AG04450 (cell line): ENCODE data around the gene FOXR1. TPM values are rescaled to one million over a fixed set of nuclear protein-coding genes. Genes with fewer than 3 reads are reported as not detected.

Experiments
- CTCF ChIA-PET: fragments of 300-600, 350-600 bp; formaldehyde crosslinking; extraction: SDS; loops from one replicate; lab custom pipeline; 2022; ENCODE audit warnings: antibody characterized with exemption, inconsistent platforms; lab: Charles Lee
- POLR2A ChIA-PET: fragments of 350-600 bp; formaldehyde crosslinking; extraction: SDS; loops from one replicate; lab custom pipeline; 2021; ENCODE audit warnings: antibody characterized with exemption, inconsistent platforms; lab: Yijun Ruan, JAX
- DNase-seq: peaks from one replicate; pipeline ENCODE4 v3.0.0-alpha.2; 2011; ENCODE audit warnings: low read depth, low spot score
- H3K27ac ChIP-seq: one replicate; pipeline ENCODE4 v1.5.1; 2012; ENCODE audit warnings: low read depth, low read length, control low read depth
- H3K27me3 ChIP-seq: one replicate; pipeline ENCODE4 v1.6.0; 2012; ENCODE audit warnings: low read length; ENCODE audit not compliant: control insufficient read depth, insufficient read depth
- H3K4me3 ChIP-seq: 2 replicates; pipeline ENCODE4 v1.5.1; 2011; ENCODE audit warnings: mild to moderate bottlenecking, low read depth, low read length, control low read depth
- H3K9me3 ChIP-seq: 2 replicates; pipeline ENCODE4 v1.5.1; 2012; ENCODE audit warnings: low read length; ENCODE audit not compliant: control insufficient read depth, insufficient read depth
- CTCF ChIP-seq: IDR thresholded peaks from 2 replicates; pipeline ENCODE4 v1.5.1; 2011; ENCODE audit warnings: low read depth, low read length, control low read depth, inconsistent platforms
- polyA plus RNA-seq: library from polyadenylated mRNA; depleted of rRNA; stranded (reverse); fragments of >200 nt; gene quantifications from 2 replicates; pipeline ENCODE4 v1.2.3, GENCODE V29; 2011

The FOXR1 gene
- polyA plus RNA-seq, 1 experiment: not detected

DNA sequence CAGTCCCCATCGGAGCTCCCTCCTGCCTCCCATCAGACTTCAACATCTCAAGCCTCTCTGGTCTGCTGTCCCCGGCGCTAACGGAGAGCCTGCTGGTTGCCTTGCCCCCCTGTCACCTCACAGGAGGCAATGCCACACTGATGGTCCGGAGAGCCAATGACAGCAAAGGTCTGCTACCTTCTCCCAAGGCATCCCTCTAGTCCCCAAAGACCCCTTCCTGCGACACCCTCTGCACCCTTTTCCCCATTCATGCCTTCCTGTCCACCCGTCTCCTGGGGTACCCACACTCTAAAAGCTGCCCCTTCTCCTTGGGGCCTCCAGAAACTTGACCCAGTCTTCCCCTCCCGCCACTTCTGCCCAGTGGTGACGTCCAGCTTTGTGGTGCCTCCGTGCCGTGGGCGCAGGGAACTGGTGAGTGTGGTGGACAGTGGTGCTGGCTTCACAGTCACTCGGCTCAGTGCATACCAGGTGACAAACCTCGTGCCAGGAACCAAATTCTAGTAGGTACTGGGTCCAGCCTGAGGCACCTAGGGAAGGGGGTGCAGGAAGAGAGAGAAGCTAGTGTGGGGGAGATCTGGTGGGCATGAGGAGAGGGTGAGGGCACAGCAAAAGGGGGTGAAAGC is 14.6 kb upstream of the FOXR1 start:
- ChIA-PET POLR2A (no interaction called here), CTCF (interaction anchor here (0.7 to 6.7 kb wide), 25 partner anchors 10 to 318 kb away, joined by 3 to 57 read pairs (median 4); partner anchors contain the start of gene DDX6)
- no peak for DNase-seq
- H3K9me3 ChIP-seq: no peaks in the 10 kb centered on the region
- H3K27me3 ChIP-seq: peaks cover 39% of the 10 kb centered on the region
- H3K4me3 ChIP-seq: no peak overlapping the region
- no peak for TF ChIP-seq CTCF
- H3K27ac ChIP-seq: no peak overlapping the region

DNA sequence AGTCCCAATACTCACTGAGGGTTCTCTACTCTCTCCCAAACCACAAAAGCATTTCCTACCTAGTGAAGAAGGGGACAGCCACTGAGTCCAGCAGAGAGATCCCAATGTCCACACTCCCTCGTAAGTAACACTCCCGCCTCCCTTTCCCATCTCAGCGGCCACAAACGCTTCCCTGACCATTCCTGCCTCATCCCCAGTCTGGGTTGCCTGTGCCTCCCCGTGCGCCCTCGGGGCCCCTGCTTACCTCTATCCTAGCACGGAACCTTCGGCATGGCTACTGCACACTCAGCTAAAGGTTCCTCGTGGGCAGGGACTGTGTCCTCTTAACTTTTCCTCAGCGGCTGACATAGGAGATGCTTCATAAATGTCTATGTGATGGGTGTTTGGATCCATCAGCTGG is 14.0 kb upstream of the FOXR1 start:
- H3K9me3 ChIP-seq: no peaks in the 10 kb centered on the region
- DNase-seq: no peak
- H3K4me3 ChIP-seq: no peak overlapping the region
- ChIA-PET POLR2A (no interaction called here), CTCF (interaction anchor here (0.8 to 6.7 kb wide), 17 partner anchors 10 to 318 kb away, joined by 3 to 57 read pairs (median 4); partner anchors contain the start of gene DDX6)
- no peak for TF ChIP-seq CTCF
- no peak overlapping the region for H3K27ac ChIP-seq
- peaks cover 35% of the 10 kb centered on the region for H3K27me3 ChIP-seq

DNA sequence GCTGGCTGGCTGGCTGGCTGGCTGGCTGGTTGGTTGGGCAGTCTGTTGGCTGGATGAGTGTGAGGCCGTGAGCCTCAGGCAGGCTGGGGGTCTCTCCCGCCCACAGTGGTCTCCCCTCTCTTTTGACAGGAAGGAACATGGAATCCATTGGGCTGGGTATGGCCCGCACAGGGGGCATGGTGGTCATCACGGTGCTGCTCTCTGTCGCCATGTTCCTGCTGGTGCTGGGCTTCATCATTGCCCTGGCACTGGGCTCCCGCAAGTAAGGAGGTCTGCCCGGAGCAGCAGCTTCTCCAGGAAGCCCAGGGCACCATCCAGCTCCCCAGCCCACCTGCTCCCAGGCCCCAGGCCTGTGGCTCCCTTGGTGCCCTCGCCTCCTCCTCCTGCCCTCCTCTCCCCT is 13.6 kb upstream of the FOXR1 start:
- ChIA-PET CTCF (interaction anchor here (1.2 to 6.7 kb wide), 8 partner anchors 10 to 298 kb away, joined by 3 to 57 read pairs (median 6); no protein-coding TSS in a partner anchor), POLR2A (no interaction called here)
- peaks cover 32% of the 10 kb centered on the region for H3K27me3 ChIP-seq
- H3K4me3 ChIP-seq: no peak overlapping the region
- no peak for TF ChIP-seq CTCF
- no peak for DNase-seq
- H3K9me3 ChIP-seq: no peaks in the 10 kb centered on the region
- H3K27ac ChIP-seq: no peak overlapping the region

- no peak for DNase-seq
- peaks cover 26% of the 10 kb centered on the region for H3K27me3 ChIP-seq
- H3K9me3 ChIP-seq: no peaks in the 10 kb centered on the region
- TF ChIP-seq CTCF: no peak
- POLR2A ChIA-PET: no interaction called here
- CTCF ChIA-PET: interaction anchor here (1.2 to 6.7 kb wide), 2 partner anchors 29 to 268 kb away, joined by 3 to 57 read pairs; no protein-coding TSS in a partner anchor
- no peak overlapping the region for H3K4me3 ChIP-seq
- H3K27ac ChIP-seq: no peak overlapping the region
These were observed 13.0 kb upstream of the FOXR1 start for GRCh38 chr11:118958577-118958976.

DNA sequence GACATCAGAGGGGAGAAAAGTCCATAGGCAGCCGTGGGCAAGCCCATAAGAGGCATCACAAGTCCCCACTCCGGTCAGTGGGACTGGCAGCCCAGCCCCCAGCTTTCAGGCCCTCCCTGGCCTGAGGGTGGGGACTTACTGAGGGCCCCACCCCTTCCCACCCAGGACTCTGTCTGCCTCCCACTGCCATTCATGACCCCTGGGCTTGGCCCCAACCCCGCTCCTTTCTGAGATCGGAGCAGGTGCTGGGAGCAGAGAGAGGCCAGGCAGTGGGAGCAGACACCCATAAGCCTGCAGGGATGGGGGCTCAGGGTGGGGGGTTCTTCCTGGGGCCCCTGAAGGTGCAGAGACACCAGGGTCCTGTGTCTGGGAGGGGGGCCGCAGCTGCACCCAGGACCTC is 10.4 kb upstream of the FOXR1 start:
- ChIA-PET POLR2A (no interaction called here), CTCF (no interaction called here)

More for the DNA sequence above, 10.4 kb upstream of the FOXR1 start:
- Histone ChIP-seq H3K27ac (no peak overlapping the region), H3K4me3 (no peak overlapping the region), H3K27me3 (peaks cover 13% of the 10 kb centered on the region), H3K9me3 (no peaks in the 10 kb centered on the region)
- TF ChIP-seq CTCF: no peak
- no peak for DNase-seq
